Muscle of back (tissue), 11 donors: ENCODE data around the gene SEPTIN3. TPM values are rescaled to one million over a fixed set of nuclear protein-coding genes. Genes with fewer than 3 reads are reported as not detected.
A peak's percentile ranks its signal among the peaks of the same experiment; 100 is the strongest.
"Not testable (repeated sequence)": the region's sequence is repeated elsewhere in the genome, so short reads cannot be mapped to it uniquely, and the experiment has no call there.

ENCODE experiments used
- DNase-seq, 3 donors: peaks; one replicate each; pipeline versions ENCODE4 v3.0.0 to v3.0.0-alpha.2; 2013
- polyA plus RNA-seq, 10 donors: library from polyadenylated mRNA; unstranded; fragments of 120-200 nt; gene quantifications; one replicate each; pipeline ENCODE4 v1.2.1, GENCODE V29; 2013; ENCODE audit not compliant: insufficient read length in 10 of 10

The SEPTIN3 gene
- polyA plus RNA-seq, 10 donors: 0.68 to 2.9 (median 1.1) TPM

DNA sequence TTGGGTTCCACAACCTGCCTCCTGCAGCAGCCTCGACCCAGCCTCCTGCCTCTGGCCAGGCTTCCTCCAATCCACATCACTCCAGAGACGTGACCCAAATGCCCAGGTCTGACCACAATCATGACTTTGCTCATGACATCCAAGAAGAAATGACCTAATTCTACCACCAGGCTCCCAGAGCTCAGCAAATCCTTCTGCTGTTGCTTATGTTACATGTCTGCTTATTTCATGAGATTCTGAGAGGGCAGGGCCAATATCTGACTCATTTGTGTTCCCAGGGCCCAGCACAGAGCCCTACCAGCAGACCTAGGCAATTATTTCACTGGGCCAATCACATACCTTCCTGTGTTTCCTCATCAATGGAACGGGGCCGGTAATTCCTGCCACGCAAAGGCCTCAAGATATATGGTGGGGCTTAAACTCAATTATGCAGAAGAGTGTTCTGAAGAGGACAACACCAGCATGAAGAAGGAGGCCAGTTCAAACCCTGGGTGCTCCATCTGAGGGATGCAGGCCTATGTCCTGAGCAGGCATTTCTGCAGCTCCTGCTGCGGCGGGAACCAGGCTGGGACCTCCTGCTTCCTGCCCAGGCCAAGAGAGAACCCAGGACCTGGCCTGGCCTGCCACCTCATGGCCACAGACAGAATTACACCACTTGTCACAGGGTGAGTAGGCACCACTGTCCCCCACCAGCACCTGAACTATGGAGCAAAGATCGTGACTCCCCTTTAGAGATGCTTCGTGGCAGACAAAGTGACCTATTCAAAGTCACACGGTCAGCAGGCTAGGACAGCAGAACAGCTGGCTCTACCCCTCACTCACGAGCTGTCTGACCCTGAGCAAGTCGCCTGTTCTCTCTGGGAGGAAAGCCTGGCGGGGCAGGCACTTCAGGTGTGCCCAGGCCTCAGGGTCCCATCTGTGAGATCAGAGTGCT lies 28.1 kb upstream of the SEPTIN3 start:
- peak; percentile 68 to 89 (median 83) for DNase-seq

DNA sequence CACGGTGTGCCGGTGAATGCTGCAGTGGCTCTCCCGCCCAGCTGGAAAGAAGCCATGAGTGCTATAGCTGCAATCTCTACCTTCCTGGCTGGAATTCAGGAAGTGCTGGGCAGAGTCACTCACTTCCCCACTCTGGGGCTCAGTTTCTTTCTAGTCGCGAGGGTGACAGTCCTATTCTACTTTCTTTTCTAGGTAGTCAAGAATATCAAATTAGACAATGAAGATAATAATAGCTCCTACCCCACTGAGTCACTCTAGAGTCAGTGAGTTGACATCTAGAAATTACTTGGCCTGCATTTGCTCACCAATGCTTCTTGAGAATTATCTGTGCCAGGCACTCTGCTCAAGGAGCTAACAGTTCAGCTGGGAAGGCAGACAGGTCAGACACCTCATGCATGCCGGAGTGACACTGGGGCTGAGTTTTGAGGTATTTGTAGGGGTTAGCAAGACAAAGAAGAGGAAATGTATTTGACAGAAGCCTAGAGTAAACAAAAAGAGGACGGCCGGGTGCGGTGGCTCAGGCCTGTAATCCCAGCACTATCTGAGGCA lies 25.5 kb upstream of the SEPTIN3 start:
- DNase-seq: no peak

DNA sequence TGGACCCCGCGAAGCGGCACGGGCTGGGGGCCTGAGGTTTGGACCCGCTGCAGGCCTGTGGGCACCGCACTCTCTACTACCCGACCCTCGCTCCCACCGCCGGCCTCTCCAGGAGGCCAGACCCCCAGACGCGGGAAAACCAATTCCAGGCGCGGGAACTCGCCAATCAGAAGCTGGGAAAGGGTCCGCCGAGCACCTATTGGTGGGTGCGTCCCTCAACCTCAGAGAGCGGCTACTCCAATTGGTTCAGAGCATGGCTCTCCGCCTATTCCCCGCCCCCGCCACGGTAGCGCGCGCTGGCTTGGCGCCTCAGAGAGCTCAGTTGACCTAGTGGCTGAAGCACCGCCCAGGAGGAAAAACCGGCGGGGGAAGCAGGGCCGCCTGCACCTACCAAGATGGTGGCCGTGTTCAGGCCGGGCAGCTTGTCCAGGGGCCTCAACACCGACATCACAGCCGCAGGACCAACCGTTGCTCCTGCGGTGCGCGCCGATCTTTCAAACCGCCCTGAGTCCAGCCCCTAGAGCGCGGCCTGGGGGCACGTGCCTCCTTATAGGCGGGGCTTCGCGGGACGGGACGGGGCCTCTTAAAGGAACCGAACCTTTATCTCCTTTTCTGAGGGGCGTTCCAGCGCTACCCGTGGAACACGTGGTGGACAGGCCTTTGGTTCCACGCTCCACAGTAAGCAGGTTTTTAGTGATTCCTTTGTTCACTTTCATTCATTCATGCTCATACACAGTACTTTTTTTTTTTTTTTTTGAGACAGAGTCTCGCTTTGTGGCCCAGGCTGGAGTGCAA lies 22.4 kb upstream of the SEPTIN3 start, which contains the start of gene CENPM:
TSS of gene CENPM (minus strand) at position 524 of the 795 bp plus-strand sequence. CDS start at position 448, 76 bp downstream.
- DNase-seq: peak; percentile 94 to 99 (median 94)

DNA sequence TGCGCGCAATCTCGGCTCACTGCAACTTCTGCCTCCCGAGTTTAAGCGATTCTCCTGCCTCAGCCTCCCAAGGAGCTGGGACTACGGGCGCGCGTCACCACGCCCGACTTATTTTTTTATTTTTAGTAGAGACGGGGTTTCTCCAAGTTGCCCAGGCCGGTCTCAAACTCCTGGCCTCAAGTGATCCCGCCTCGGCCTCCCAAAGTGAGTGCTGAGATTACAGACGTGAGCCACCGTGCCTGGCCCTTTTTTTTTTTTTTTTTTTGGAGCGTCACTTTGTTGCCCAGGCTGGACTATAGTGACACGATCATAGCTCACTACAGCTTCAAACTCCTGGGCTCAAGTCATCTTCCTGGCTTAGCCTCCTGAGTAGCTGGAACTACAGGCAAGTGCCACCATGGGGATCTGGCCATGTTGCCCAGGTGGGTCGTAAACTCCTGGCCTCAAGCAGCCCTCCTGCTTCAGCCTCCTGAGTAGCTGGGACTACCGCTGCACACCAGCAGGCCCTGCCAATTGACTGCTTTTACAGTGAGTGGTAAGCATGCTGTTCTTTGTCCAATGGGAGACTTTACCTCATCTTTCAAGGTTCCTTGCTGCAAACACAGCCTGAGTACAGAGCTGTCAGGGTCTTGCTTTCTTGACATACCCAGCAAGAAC lies 21.7 kb upstream of the SEPTIN3 start:
- no peak for DNase-seq

DNA sequence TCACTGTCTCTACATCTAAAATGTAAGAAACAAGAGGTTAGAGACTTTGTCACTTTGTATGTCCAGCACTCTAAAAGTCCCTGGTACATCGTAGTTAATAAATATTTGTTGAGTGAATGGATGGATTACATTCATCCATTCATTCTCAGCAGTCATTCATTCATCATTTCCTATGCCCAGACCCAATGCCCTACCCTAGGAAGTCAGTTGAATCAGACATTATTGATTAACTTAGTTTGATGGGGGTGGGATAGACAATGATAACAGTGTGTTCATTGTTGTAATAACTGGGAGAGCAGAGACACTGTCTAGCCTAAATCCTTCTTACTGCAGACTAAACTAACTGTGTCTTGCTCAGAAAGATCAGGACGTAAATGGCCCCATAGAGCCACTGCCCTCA lies 21.1 kb upstream of the SEPTIN3 start:
- no peak for DNase-seq

DNA sequence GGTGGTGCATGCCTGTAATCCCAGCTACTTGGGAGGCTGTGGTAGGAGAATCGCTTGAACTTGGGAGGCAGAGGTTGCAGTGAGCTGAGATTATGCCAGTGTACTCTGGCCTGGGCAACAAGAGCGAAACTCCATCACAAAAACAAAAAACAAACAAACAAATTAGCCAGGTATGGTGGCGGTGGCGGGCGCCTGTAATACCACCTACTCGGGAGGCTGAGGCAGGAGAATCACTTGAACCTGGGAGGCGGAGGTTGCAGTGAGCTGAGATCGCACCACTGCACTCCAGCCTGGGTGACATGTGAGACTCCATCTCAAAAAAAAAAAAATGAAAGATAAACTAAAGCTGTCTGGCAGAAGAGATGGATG lies 20.3 kb upstream of the SEPTIN3 start:
- not testable (repeated sequence) for DNase-seq

DNA sequence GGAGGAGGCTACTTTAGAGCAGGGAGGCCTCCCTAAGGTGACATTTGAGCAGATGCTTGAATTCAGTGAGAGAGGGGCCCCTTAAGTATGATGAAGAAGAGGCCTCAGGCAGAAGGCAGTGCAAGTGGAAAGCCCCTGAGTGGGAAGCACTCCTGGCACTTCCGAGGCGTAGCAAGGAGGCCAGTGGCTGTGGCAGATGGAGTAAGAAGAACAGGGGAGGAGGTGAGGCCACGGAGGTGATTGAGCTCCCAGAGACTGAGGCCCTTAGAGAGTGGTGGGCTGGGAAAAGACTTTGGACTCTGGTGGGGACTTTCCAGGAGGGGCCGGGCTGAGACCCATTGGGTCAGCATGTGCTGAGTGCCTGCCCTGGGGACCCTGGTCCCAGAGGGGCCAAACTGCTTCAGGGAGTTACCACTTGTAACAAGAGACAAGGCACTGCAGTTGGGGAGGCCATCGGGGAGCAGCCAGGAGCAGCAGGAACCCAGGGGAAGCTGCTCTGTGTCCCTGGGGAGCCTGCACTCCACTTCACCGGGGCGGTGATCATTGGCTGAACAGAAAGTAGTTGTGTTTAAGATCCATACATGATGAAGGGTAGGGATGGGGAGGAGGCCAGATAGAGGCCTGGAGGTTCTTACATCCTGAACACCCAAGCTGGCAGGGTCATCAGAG lies 19.8 kb upstream of the SEPTIN3 start:
- DNase-seq: no peak

DNA sequence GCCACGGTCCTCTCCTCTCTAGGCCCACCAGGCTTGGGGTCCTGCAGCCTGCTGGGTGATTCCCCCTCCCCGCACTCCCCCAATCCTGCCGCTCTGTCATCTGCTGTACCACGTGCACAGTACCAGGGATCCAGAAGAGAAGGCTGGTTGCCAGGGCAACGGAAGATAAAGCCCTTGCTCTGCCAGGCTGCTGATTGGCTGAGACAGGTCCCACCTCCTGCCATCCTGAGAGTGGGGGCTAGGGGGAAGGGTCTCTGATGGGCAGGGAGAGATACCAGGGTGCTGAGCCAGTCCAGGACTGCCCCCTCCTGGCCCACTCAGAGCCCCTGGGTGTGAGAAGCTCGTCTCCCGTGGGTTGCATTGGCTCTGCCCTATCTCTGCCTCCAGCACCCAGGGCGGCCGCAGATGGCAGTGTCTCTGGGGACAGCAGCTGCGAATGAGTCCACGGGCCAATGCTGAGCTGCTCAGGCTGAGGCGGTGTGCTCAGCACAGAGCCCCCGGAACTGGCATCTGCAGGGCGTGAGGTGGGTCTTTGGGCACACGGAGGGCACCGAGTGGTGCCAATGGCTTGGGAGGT lies 17.3 kb upstream of the SEPTIN3 start, which contains the start of gene SMIM45:
TSS of gene SMIM45 (plus strand) at position 253 of the 577 bp plus-strand sequence.
- no peak for DNase-seq

DNA sequence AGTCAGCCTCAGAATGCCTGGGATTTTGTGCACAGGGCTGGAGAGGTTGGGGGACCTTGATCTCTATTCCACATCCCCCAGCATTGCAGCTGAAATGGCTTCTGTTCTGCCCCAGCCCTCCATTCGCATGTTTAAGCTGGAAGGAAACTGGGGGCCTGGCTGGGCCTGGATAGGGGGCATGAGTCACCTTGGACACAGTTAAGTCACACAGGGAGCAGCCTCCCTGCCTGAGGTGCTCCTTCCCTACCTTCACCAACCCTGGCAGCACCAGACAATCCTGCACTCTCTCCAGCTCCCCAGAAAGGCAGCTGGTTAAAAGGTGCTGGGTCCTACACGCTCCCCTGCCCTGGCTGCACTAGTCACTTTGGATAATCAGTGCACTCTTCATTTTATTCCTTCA lies 16.5 kb upstream of the SEPTIN3 start:
- no peak for DNase-seq

DNA sequence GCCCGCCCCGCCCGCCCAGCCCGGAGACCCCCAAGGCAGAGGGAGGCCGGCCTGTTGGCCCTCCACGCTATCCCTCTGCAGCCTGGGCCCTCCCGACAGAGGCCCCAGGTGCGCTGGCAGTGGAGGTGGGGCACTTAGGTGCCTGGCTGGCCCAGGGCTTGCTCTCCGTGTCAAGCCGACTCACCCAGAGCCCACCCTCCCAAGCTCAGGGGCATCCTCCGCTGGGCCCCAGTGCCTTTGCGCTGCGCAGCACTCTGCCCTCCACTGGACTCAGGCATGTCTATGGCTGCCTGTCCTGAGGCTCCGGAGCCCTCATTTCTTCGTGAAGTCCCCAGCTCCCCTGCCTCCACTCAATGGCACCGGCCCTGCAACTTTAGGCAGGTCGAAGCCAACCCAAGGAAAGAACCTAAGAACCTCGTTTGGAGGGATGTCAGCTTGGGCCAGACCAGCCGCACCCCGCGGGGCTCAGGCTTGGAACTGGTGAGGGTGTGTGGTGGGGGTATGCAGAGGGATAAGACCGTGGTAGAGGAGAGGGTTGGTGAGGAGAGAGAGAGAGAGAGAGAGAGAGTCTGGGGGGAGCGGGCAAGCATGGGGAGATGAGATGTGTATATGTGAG lies 11.2 kb upstream of the SEPTIN3 start:
- DNase-seq: no peak

DNA sequence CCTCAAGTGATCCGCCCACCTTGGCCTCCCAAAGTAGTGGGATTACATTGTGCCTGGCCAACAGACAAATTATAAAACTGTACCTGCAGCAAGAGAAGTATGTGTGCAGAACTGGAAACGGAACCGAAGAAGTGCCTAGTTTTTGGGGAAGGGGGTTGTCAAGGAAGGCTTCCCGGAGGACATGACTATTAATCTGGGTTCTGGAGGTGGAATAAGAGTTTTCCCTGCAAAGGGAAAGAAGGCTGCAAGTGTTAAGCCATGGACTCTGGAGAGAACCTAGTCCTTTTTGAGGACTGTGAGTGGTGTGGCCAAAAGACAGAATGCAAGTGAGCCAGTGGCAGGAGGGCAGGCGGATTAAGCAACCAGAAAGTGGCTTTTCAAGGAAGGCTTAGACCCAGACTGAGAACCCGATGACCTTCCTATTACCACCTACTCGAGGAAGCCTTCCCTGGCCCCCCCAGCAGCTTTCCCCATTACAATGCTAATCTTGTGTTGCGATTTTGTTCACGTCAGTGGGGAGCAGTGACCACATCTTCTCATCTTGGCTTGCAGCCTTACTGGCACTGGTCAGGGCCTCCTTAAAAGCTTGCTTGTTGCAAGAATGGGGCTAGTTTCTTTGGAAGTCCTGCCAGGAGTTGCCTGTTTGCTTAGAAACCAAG lies 5.7 kb upstream of the SEPTIN3 start:
- DNase-seq: no peak

DNA sequence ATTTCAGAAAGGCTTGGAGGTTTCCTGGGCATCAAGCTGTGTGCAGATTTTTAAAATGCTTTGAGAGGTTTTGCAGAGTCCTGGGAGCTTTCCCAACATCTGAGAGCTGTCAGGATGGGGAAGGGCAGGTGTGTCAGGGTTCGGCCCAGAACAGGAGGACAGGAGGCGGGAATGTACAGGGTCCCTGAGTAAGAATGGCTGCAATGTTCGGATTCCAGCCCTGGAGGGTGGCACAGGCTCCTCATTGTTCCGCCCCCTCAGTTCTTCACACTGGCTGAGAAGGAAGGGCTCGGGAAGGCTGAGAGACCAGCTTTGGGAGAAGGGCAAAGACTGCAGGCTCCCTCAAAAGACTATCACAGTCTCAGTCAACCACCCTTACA lies 5.1 kb upstream of the SEPTIN3 start:
- DNase-seq: no peak

DNA sequence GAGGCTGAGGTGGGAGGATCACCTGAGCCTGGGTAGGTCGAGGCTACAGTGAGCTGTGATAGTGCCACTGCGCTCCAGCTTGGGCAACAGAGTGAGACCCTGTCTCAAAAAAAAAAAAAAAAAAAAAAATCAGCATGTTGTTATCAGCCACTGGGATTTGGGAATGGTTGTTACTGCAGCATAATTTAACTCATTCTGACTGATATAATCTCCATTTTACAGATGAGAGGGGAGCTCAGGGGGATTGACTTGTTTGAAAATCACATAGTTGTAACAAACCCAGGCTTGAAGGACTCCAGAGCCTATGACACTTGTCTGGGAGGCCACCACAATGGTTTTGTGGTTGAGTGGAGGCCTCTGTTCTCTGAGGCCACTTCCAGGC lies 3.0 kb upstream of the SEPTIN3 start:
- no peak for DNase-seq

DNA sequence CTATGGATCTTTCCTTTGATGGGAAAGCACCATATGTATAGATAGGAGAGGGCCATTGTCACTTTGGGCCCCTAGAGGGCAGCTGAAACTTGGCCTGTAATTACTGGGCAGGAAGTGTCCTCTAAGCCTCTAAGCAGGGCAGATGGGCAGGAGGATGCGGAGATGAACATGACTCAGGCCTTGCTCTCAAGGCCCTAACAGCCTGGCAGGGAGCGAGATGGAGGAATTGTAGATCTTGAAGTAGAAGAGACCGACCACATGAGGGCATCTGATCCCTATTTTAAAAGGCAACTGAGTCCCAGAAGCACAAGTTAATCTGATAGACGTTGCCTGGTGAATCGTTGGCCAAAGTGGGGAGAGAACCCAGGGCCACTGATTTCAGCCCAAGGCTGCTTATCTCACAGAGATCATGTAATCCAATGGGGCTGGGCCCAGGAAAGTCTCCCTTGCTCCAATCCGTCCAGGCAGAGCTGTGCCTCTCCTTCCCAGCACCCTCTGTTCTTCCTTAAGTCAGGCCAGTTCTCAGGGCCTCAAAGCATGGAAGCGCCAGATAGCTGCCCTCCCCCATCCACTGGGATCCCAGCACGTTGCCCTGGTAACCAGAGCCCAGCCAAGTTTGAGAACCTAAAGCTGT lies 2.5 kb upstream of the SEPTIN3 start:
- peak; percentile 39 to 71 (median 45) for DNase-seq

DNA sequence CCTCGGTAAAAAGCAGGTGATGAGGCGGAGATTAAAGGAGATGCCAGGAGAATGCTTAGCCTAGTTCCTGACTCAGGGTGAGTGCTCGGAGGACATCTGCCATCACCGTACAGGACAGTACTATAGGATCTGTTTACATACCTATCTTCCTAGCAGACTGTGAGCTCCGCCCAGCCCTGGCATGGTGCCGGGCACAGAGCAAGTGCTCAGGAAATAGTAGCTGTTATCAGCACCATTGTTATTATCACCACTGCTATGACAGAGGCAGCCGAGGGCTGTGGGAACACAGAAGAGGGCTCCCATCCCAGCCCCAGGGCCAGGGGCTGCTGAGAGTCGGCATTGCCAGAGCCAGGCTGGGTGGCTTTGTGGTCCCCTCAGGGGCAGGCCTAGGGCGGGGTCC lies 642 bp upstream of the SEPTIN3 start:
- no peak for DNase-seq

DNA sequence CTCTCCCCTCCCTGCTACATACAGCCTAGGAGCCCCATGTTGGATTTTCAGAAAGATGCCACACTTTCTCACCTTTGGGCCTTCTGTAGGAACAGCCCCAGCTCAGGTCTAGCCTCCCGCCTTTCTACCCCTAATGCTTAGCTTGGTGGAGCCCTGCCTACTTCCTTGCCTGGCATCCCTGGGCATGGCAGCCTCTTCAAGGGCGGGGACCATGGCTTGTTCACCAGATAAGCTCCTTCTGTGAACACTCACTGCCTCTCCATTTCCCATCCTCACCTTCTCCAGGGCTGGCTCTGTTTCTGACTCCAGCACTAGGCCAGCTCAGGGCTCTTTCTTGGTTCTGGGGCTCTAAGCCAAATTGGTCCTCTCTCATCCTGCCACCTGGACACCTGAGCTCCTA lies 1.4 kb downstream of the SEPTIN3 start:
- DNase-seq: no peak

DNA sequence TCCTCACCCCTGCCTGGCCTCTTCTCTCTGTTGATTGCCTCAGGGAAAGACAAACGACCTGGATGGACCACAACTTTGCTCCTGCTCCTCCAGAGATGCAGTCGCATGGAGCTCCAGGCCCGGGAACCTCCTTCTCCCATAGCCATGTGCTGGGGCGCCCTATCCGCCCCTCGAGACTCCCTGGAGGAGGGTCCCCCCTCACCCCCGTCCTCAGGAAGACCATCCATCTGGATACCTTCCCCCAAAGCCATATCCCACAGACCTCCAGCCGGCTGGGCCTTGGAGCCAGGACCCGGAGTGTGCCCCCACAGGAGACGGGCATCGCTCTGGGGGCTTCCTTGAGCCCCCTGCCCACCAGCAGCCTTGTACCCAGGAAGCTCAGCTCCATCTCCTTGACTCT lies 2.2 kb downstream of the SEPTIN3 start:
- no peak for DNase-seq

DNA sequence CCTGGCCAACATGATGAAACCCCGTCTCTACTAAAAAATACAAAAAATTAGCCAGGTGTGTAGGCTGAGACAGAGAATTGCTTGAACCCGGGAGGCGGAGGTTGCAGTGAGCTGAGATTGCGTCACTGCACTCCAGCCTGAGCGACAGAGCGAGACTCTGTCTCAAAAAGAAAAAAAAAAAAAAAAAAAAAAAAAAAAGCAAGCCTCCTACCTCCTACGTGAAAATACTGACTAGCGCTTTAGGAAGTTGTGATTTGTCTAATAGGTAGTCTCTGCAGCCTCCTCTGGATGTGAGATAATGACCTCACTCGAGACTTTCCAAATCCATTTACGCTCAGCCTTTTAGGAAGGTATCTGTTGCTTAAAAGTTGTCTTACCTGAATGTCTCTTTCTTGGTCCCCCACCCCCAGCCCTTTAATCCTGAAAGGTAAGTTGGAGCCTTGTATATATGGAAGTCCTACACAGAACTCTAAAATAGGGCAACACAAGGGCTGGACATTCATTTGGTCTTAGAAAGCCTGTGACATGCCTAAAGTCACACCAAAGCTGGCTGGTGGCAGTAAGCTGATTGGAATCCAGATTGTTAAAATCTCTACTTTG lies 5.5 kb downstream of the SEPTIN3 start:
- no peak for DNase-seq
